GM23248 (cell line): ENCODE data around the gene VPREB1.

Experiments
- EZH2 ChIP-seq: fragments of 200-600 bp; sonication (generic); IDR thresholded peaks from 2 replicates; pipeline ENCODE4 v1.6.1; 2018; ENCODE audit warnings: antibody characterized with exemption, mild to moderate bottlenecking; ENCODE audit not compliant: insufficient read depth, poor library complexity, severe bottlenecking
- EZH2phosphoT487 ChIP-seq: fragments of 200-600 bp; sonication (generic); IDR thresholded peaks from 2 replicates; pipeline ENCODE4 v1.6.1; 2018; ENCODE audit warnings: antibody characterized with exemption, moderate library complexity, mild to moderate bottlenecking, low read depth; ENCODE audit not compliant: insufficient read depth

DNA sequence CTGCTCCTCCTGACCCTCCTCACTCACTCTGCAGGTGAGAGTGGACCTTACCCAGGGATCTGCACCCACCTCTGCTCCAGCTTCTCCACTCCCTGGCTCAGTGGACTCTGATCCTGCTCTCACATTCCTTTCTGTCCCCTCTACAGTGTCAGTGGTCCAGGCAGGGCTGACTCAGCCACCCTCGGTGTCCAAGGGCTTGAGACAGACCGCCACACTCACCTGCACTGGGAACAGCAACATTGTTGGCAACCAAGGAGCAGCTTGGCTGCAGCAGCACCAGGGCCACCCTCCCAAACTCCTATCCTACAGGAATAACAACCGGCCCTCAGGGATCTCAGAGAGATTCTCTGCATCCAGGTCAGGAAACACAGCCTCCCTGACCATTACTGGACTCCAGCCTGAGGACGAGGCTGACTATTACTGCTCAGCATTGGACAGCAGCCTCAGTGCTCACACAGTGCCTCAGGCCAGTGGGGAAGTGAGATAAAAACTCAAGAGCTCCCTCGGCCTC, 29.7 kb upstream of the VPREB1 start:
- TF ChIP-seq EZH2phosphoT487 (no peak), EZH2 (no peak)
